ENCODE measurements around the gene RPS2.

The RPS2 gene

GRCh38 chr16:1966460-1966859 is 1.8 kb upstream of the RPS2 start, which contains the start of gene RNF151:
TSS of gene RNF151 (plus strand) at chr16:1966856. CDS start at chr16:1966882, 26 bp downstream.
- H3K9me3 ChIP-seq (ENCODE audit: control insufficient read depth, insufficient read depth, low read depth, low read length), result no peaks in the 10 kb centered on the region
- H3K36me3 ChIP-seq (ENCODE audit: control insufficient read depth in 2 of 2, insufficient read depth in 1 of 2, low read length in 2 of 2), result peaks cover 0 to 36% of the 10 kb centered on the region in 2 experiments; a peak in 1 of 3 replicates
- TF ChIP-seq ZNF184 (tag by site-specific recombination; IDR thresholded peaks at IDR 0.05) (no peak), PRDM10 (tag by site-specific recombination; IDR thresholded peaks at IDR 0.05) (no peak), ZNF121 (tag by site-specific recombination; IDR thresholded peaks at IDR 0.05) (peak; percentile 91), ZNF248 (tag by site-specific recombination; IDR thresholded peaks at IDR 0.05) (no peak)
- peak within 1 kb of the TSS; percentile 94 for H3K4me3 ChIP-seq (ENCODE audit: low read depth, low read length)
- POLR2A ChIA-PET, result interaction anchor here (2.1 to 2.6 kb wide), 2 partner anchors 12 to 23 kb away, joined by 33 to 76 read pairs; partner anchors contain the start of genes MSRB1 and NOXO1
- H3K27ac ChIP-seq (ENCODE audit: extremely low read depth, low read depth, low read length), result 0 out of 2 replicates have a peak within 1 kb of the TSS, but pooled peaks have one; percentile 100
- CTCF ChIA-PET, result interaction anchor here (0.8 kb wide), 1 partner anchor 14 kb away, joined by 3 read pairs; no protein-coding TSS in a partner anchor
- H3K4me1 ChIP-seq (ENCODE audit: control insufficient read depth, insufficient read depth, low read length), result no peaks in the 10 kb centered on the region

- Histone ChIP-seq H3K27ac (ENCODE audit: extremely low read depth, low read depth, low read length) (peak overlapping the region; percentile 100), H3K9me3 (ENCODE audit: control insufficient read depth, insufficient read depth, low read depth, low read length) (no peaks in the 10 kb centered on the region), H3K36me3 (ENCODE audit: control insufficient read depth in 2 of 2, insufficient read depth in 1 of 2, low read length in 2 of 2) (peaks cover 0 to 42% of the 10 kb centered on the region in 2 experiments; a peak in 1 of 3 replicates), H3K4me1 (ENCODE audit: control insufficient read depth, insufficient read depth, low read length) (no peaks in the 10 kb centered on the region; the same call in 1 of the 2 replicates), H3K4me3 (ENCODE audit: low read depth, low read length) (peak overlapping the region; percentile 94)
- ChIA-PET POLR2A (interaction anchor here (0.6 to 2.7 kb wide), 39 partner anchors 10 to 1055 kb away, joined by 3 to 76 read pairs (median 6); partner anchors contain the start of genes E4F1, EME2, FAHD1 and GFER), CTCF (interaction anchor here (0.6 to 1.0 kb wide), 3 partner anchors 15 to 154 kb away, joined by 3 read pairs; no protein-coding TSS in a partner anchor)
- no peak for TF ChIP-seq ZNF549 (tag by site-specific recombination; IDR thresholded peaks at IDR 0.05)
- 0 out of 2 replicates have a peak, but pooled peaks have one; percentile 3 for TF ChIP-seq BCL11B (tag by site-specific recombination; IDR thresholded peaks at IDR 0.05; ENCODE audit: low read depth)
- TF ChIP-seq ZFHX2 (tag by site-specific recombination; conservative IDR thresholded peaks at IDR 0.05), result peak; percentile 9; the same call in 1 of the 2 replicates
- TF ChIP-seq ZBTB10 (tag by site-specific recombination; IDR thresholded peaks at IDR 0.05), result no peak
These were observed 873 bp upstream of the RPS2 start for GRCh38 chr16:1965396-1966001.

- peaks cover 0 to 42% of the 10 kb centered on the region in 2 experiments; a peak in 1 of 3 replicates for H3K36me3 ChIP-seq (ENCODE audit: control insufficient read depth in 2 of 2, insufficient read depth in 1 of 2, low read length in 2 of 2)
- H3K27ac ChIP-seq (ENCODE audit: extremely low read depth, low read depth, low read length), result peak overlapping the region; percentile 100
- TF ChIP-seq ZNF776 (tag by site-specific recombination; IDR thresholded peaks at IDR 0.05; ENCODE audit: borderline replicate concordance) (peak; percentile 51; the same call in 1 of the 2 replicates), ZNF146 (tag by site-specific recombination; IDR thresholded peaks at IDR 0.05) (0 out of 2 replicates have a peak, but pooled peaks have one; percentile 3), AEBP2 (tag by site-specific recombination; IDR thresholded peaks at IDR 0.05; ENCODE audit: borderline replicate concordance) (0 out of 2 replicates have a peak, but pooled peaks have one; percentile 7), ZNF311 (tag by site-specific recombination; IDR thresholded peaks at IDR 0.05; ENCODE audit: borderline replicate concordance) (no peak), ZNF10 (tag by site-specific recombination; IDR thresholded peaks at IDR 0.05) (0 out of 2 replicates have a peak, but pooled peaks have one; percentile 7), ZBTB7A (tag by site-specific recombination; IDR thresholded peaks at IDR 0.05; ENCODE audit: low read depth) (no peak), CTCF (tag by site-specific recombination; IDR thresholded peaks at IDR 0.05) (peak; percentile 49; the same call in 1 of the 2 replicates), IKZF3 (tag by site-specific recombination; IDR thresholded peaks at IDR 0.05) (no peak)
- H3K4me1 ChIP-seq (ENCODE audit: control insufficient read depth, insufficient read depth, low read length), result no peaks in the 10 kb centered on the region; the same call in 1 of the 2 replicates
- CTCF ChIA-PET, result interaction anchor here (0.7 to 1.1 kb wide), 2 partner anchors 9 to 100 kb away, joined by 3 read pairs; no protein-coding TSS in a partner anchor
- peak overlapping the region; percentile 94 for H3K4me3 ChIP-seq (ENCODE audit: low read depth, low read length)
- H3K9me3 ChIP-seq (ENCODE audit: control insufficient read depth, insufficient read depth, low read depth, low read length), result no peaks in the 10 kb centered on the region
- POLR2A ChIA-PET, result interaction anchor here (0.5 to 2.7 kb wide), 54 partner anchors 8 to 1056 kb away, joined by 3 to 76 read pairs (median 5); partner anchors contain the start of genes E4F1, ECI1, EME2 and FAHD1
These were observed 670 bp downstream of the RPS2 start for GRCh38 chr16:1963806-1964505.
